Hepatocyte (in vitro differentiated cells): ENCODE results near the gene BIRC7. TPM values are rescaled to one million over a fixed set of nuclear protein-coding genes. Genes with fewer than 3 reads are reported as not detected.

Experiments used
- DNase-seq: peaks from one replicate; pipeline ENCODE4 v3.0.0-alpha.2; 2016; ENCODE audit warnings: low spot score
- H2AFZ ChIP-seq: fragments of 200-600 bp; sonication (generic); 2 replicates; pipeline ENCODE4 v1.6.0; 2016; ENCODE audit warnings: antibody characterized with exemption, mild to moderate bottlenecking
- H3K27ac ChIP-seq: fragments of 200-600 bp; sonication (generic); 2 replicates; pipeline ENCODE4 v1.5.1; 2016; ENCODE audit warnings: mild to moderate bottlenecking
- H3K27me3 ChIP-seq: fragments of 200-600 bp; sonication (generic); 2 replicates; pipeline ENCODE4 v1.6.1; 2016
- H3K36me3 ChIP-seq: fragments of 200-600 bp; sonication (generic); replicated peaks from 2 replicates; pipeline ENCODE4 v1.5.1; 2016; ENCODE audit warnings: low read depth; ENCODE audit not compliant: insufficient read depth
- H3K4me1 ChIP-seq: fragments of 200-600 bp; sonication (generic); 2 replicates; pipeline ENCODE4 v1.5.1; 2016; ENCODE audit warnings: mild to moderate bottlenecking, moderate library complexity; ENCODE audit not compliant: insufficient read depth
- H3K4me2 ChIP-seq: fragments of 200-600 bp; sonication (generic); 2 replicates; pipeline ENCODE4 v1.6.0; 2016
- H3K4me3 ChIP-seq: fragments of 200-600 bp; sonication (generic); 2 replicates; pipeline ENCODE4 v1.5.1; 2016; ENCODE audit warnings: mild to moderate bottlenecking
- H3K79me2 ChIP-seq: fragments of 200-600 bp; sonication (generic); 2 replicates; pipeline ENCODE4 v1.6.0; 2017; ENCODE audit warnings: mild to moderate bottlenecking
- H3K9me2 ChIP-seq: fragments of 200-600 bp; sonication (generic); replicated peaks from 2 replicates; pipeline ENCODE4 v1.6.0; 2017; ENCODE audit warnings: mild to moderate bottlenecking; ENCODE audit not compliant: insufficient read depth
- H3K9me3 ChIP-seq: fragments of 200-600 bp; sonication (generic); 2 replicates; pipeline ENCODE4 v1.5.1; 2016; ENCODE audit warnings: low read depth, mild to moderate bottlenecking
- H4K20me1 ChIP-seq: fragments of 200-600 bp; sonication (generic); 2 replicates; pipeline ENCODE4 v1.6.0; 2016; ENCODE audit warnings: mild to moderate bottlenecking; ENCODE audit not compliant: insufficient read depth, poor library complexity, severe bottlenecking
- EZH2 ChIP-seq: fragments of 200-600 bp; sonication (generic); IDR thresholded peaks from 2 replicates; pipeline ENCODE4 v1.6.1; 2016; ENCODE audit warnings: antibody characterized with exemption, mild to moderate bottlenecking, borderline replicate concordance
- EZH2phosphoT487 ChIP-seq: fragments of 200-600 bp; sonication (generic); IDR thresholded peaks from one replicate; pipeline ENCODE4 v1.6.1; 2018; ENCODE audit warnings: antibody characterized with exemption, mild to moderate bottlenecking, low read depth, moderate library complexity; ENCODE audit not compliant: unreplicated experiment, severe bottlenecking
- WGBS: methylation state at CpG from one replicate; pipeline ENCODE4 v1.1.6; 2016; ENCODE audit warnings: low lambda C conversion rate; ENCODE audit errors: missing lambda C conversion rate; 5-methylcytosine and 5-hydroxymethylcytosine counted together
- polyA plus RNA-seq: library from polyadenylated mRNA; unstranded; fragments of >200 nt; fragmentation: Nextera tagmentation; extraction: Ambion mirVana; gene quantifications from 2 replicates; pipeline ENCODE4 v1.2.1, GENCODE V29; 2016
- total RNA-seq: library from RNA; depleted of rRNA; stranded (reverse); fragments of >200 nt; gene quantifications from 2 replicates; pipeline ENCODE4 v1.2.3, GENCODE V29; 2014
- TF ChIP-seq, protein P1 (sequence below): fragments of 200-600 bp; sonication (generic); IDR thresholded peaks from 2 replicates; pipeline ENCODE4 v1.5.1; 2016; ENCODE audit warnings: antibody characterized with exemption, mild to moderate bottlenecking; ENCODE audit not compliant: poor library complexity

Gene BIRC7
- total and polyA plus RNA-seq, 2 experiments from 2014 or later: 0.43 to 2.0 TPM

DNA sequence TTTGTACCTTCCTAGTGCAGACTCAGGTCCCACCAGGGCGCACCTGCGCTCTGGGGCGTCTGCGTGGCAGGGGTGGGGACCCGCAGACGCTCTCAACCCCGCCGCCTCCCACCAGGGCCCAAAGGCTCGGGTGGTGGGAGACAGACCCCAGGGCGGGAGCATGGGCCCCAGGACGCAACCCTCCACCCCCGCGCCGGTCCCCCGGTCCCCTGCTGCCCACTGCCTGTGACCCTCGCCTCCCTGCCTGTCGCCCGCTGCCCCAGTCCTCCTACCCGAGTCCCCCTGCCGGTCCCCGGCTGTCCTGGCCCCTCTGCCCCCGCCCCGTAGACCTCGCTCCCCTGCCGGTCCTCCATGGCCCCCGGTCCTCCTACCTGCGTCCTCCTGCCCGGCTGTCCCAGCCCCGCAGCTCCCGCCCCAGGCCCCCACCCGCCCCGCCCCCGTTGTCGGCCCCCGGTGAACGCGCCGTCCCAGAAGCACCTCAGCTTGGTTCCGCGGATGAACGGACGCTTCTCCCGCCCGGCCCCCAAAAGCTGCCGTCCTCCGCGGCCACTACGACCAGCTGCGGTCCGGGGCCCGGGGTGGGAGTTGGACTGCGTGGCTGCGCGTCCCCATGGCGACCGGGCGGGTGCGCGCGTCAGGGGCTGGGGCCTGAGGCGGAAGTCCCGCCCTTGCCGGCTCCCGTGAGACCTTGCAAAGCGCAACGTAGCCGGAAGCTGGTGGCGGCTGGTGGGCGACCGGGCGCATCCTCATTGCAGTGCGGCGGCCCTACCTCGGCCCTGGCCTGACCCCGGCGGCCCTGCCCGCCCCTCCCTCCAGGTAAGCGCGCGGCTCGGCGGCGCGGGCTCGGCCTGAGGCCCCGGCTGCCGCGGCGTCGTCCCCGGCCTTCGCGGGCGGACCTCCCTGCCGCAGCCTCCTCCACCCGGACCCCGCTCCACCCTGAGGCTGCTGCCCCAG lies 36.7 kb downstream of the BIRC7 start, which contains the start of gene ARFGAP1:
TSS of gene ARFGAP1 (plus strand) at position 709 of the 954 bp plus-strand sequence. CDS start 2,768 bp downstream, outside the sequence.
- H3K79me2 ChIP-seq: peaks cover 59% of the 10 kb centered on the region
- peak within 1 kb of the TSS; percentile 53 for H2AFZ ChIP-seq
- no peaks in the 10 kb centered on the region for H3K9me3 ChIP-seq
- H3K4me1 ChIP-seq: peaks cover 24% of the 10 kb centered on the region
- H3K9me2 ChIP-seq: no peaks in the 10 kb centered on the region
- no peaks in the 10 kb centered on the region for H3K27me3 ChIP-seq
- TF ChIP-seq EZH2phosphoT487 (no peak), EZH2 (no peak)
- TF ChIP-seq, protein P1, sequence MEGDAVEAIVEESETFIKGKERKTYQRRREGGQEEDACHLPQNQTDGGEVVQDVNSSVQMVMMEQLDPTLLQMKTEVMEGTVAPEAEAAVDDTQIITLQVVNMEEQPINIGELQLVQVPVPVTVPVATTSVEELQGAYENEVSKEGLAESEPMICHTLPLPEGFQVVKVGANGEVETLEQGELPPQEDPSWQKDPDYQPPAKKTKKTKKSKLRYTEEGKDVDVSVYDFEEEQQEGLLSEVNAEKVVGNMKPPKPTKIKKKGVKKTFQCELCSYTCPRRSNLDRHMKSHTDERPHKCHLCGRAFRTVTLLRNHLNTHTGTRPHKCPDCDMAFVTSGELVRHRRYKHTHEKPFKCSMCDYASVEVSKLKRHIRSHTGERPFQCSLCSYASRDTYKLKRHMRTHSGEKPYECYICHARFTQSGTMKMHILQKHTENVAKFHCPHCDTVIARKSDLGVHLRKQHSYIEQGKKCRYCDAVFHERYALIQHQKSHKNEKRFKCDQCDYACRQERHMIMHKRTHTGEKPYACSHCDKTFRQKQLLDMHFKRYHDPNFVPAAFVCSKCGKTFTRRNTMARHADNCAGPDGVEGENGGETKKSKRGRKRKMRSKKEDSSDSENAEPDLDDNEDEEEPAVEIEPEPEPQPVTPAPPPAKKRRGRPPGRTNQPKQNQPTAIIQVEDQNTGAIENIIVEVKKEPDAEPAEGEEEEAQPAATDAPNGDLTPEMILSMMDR: no peak
- H3K4me3 ChIP-seq: peak within 1 kb of the TSS; percentile 83
- DNase-seq: peak; percentile 96
- H3K27ac ChIP-seq: peak within 1 kb of the TSS; percentile 57
- peaks cover 35% of the 10 kb centered on the region for H4K20me1 ChIP-seq
- 4% methylated on average over 37 of the region's 97 CpGs for WGBS
- H3K4me2 ChIP-seq: peak within 1 kb of the TSS; percentile 88
- H3K36me3 ChIP-seq: no peaks in the 10 kb centered on the region

DNA sequence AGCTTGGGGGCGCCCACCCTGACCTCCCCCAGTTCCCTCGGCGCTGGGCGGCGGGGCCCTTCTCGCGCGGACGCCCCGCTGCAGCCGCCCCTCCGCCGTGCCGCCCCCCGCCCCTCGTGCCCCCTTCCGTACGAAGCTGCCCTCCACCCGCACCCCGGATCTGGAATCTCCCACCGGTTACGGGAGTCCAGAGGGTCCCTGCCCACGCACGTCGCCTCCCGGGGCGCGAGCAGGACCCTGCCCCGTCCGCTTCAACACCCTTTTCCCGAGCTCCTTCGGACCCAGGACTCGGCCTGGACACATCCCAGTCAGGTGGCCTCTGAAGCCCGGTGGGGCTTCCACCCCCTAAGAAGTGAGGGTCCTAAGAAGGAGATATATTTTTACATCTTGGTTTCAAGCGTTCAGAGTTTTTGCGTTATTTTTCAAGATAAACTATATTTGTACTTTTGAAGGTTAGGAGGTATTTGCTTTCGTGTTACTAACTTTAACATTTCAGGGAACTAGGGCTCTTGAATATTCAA lies 37.4 kb downstream of the BIRC7 start:
- no peak overlapping the region for H2AFZ ChIP-seq
- peak overlapping the region; percentile 86 for H3K4me2 ChIP-seq
- no peaks in the 10 kb centered on the region for H3K9me2 ChIP-seq
- no peak for TF ChIP-seq EZH2
- H3K4me1 ChIP-seq: peaks cover 21% of the 10 kb centered on the region
- peaks cover 59% of the 10 kb centered on the region for H3K79me2 ChIP-seq
- H3K27me3 ChIP-seq: no peaks in the 10 kb centered on the region
- H4K20me1 ChIP-seq: peaks cover 38% of the 10 kb centered on the region
- peak overlapping the region; percentile 57 for H3K27ac ChIP-seq
- no peak for DNase-seq
- H3K9me3 ChIP-seq: no peaks in the 10 kb centered on the region
- 3% methylated on average over 19 of the region's 37 CpGs for WGBS
- H3K36me3 ChIP-seq: no peaks in the 10 kb centered on the region
- peak overlapping the region; percentile 83 for H3K4me3 ChIP-seq

DNA sequence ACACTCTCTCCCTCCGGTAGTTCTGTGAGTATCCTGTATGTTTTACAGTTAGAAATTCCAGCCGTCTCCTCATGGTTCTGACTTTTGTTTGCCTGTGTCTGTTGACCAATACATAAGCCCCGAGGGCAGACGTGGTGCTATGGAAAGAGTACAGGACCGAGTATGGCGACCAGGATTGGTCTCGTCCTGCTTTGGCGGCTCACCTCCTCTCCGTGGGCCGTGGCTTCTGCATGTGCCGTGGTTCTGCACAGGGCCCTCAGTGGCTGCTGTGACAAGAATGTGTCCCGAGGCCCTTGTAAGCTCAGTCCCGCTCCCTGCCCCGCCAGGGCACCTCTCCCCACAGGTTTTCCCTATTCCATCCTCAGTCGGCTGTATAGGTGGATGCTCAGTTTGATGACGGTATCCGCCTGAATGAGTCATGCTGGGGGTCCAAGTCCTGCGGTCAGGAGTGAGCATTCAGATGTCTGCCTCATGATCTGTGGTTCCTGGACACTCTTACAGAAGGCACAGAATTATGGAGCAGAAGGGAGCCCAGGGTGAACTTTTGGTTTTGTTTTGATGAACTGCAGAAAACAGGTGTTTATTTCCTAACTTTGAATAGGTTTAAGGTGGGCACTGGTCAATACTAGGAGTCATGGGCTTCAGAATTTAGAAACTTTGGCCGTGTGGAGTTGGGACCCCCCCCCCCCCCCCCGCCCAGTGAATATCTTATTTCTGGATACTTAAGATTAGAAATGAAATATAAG lies 38.1 kb downstream of the BIRC7 start:
- H3K36me3 ChIP-seq: no peaks in the 10 kb centered on the region
- peak overlapping the region; percentile 86 for H3K4me2 ChIP-seq
- TF ChIP-seq EZH2: no peak
- DNase-seq: peak; percentile 74
- H2AFZ ChIP-seq: no peak overlapping the region
- H3K9me3 ChIP-seq: no peaks in the 10 kb centered on the region
- H3K79me2 ChIP-seq: peaks cover 59% of the 10 kb centered on the region
- H4K20me1 ChIP-seq: peaks cover 38% of the 10 kb centered on the region
- H3K27me3 ChIP-seq: no peaks in the 10 kb centered on the region
- peaks cover 15% of the 10 kb centered on the region for H3K4me1 ChIP-seq
- peak overlapping the region; percentile 57 for H3K27ac ChIP-seq
- 37% methylated on average over 20 of the region's 20 CpGs for WGBS
- H3K4me3 ChIP-seq: peak overlapping the region; percentile 83
- H3K9me2 ChIP-seq: no peaks in the 10 kb centered on the region

DNA sequence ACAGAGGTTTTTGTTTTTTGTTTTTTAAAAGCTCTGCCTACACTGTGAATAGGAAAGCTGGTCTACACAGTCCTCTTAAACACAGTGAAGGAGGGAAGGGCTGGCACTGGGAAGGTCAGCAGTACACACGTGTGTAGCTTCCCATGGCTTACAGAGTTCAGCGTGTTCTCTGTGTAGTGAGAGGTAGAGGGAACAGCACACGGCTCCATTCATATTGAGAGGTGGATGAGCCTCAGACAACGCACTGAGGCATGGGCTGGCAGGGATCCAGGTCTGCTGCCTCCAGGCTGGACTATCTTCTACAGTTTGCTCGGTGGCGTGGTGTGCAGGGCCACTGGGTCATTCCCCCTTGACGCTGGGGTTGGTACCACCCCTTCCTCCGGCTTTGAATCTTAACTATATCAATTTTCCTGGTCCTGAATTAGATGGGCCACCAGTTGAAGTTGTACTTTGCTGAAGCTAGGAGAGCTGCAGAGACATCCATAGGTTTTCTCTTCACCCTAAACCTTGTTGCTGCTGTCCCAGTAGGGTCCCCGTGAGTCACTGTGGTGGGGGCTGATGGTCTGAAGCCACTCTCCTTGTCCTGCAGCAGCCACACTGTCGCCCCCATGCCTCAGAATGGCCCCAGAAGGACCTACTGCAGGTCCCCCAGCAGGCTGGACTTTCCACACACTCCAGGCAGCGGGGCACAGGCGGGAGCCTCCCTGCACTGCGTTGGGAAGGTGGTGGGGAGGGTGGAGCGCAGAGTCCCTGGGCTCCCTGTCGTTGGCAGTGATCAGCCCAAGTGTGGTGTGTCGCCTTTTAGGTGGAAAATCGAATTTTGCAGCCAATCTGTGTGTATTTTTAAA lies 38.9 kb downstream of the BIRC7 start:
- Histone ChIP-seq H3K4me2 (peak overlapping the region; percentile 86), H3K27ac (peak overlapping the region; percentile 57), H3K4me3 (no peak overlapping the region), H2AFZ (no peak overlapping the region), H3K9me2 (no peaks in the 10 kb centered on the region), H3K36me3 (no peaks in the 10 kb centered on the region), H4K20me1 (peaks cover 38% of the 10 kb centered on the region), H3K27me3 (no peaks in the 10 kb centered on the region), H3K9me3 (no peaks in the 10 kb centered on the region), H3K79me2 (peaks cover 59% of the 10 kb centered on the region), H3K4me1 (peaks cover 15% of the 10 kb centered on the region)
- 90% methylated on average over 17 of the region's 17 CpGs for WGBS
- TF ChIP-seq EZH2phosphoT487: no peak
- TF ChIP-seq, protein P1: no peak
- TF ChIP-seq EZH2: no peak
- no peak for DNase-seq
